D341Med (cell line): ENCODE data around the gene OTUB2.

Source experiments
- DNase-seq: peaks from one replicate; pipeline ENCODE4 v3.0.0; 2012; ENCODE audit warnings: low spot score

The OTUB2 gene

DNA sequence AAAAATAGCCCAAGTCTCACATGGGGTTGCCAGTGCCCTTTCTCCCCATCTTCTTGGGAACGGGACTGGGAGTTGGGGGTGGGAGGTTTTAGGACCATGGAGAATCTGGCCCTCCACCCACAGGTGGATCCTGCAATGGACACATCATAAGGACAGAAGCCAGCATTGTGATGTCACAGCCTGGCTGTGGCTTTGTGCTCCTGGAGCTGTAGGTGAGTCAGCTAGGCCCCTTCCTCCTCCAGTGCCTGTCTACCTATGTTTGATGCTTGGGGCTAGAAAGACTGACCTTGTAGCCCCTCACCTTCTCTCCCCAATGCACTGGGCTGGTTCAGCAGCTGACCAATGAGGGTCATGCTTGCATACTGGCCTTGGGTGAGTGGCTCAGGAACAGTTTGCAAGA is 29.1 kb upstream of the OTUB2 start, which contains the start of gene CCDC197:
TSS of gene CCDC197 (plus strand) at position 220 of the 400 bp plus-strand sequence. CDS start 831 bp downstream, outside the sequence.
- no peak for DNase-seq

- DNase-seq: no peak
These were observed 27.9 kb upstream of the OTUB2 start for GRCh38 chr14:93997916-93998870.

DNA sequence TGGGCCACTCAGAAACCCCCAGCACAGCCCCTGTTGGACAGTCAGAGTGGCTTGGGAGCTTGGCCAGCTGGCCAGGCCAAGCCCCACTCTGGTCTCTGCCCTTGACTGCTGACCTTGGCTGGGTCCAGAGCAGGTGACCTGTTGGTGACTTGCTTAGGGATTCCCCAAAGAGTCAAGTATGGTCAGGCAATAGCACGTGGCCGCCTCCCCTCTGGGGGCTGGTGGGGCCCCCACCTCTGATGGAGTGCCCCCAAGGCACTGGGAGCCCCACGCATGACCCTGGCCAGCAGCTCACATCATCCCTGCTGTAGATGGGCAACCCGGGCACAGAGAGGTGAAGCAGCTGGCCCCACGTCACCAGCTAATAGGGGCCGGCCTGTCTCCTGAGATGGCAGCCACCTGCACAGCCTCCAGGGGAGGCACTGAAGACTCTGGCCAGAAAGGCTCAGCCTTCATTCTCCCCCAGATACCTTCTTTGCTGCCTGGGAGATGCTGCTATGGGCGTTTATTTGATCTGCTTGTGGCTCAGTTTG is 27.2 kb upstream of the OTUB2 start:
- DNase-seq: no peak

DNA sequence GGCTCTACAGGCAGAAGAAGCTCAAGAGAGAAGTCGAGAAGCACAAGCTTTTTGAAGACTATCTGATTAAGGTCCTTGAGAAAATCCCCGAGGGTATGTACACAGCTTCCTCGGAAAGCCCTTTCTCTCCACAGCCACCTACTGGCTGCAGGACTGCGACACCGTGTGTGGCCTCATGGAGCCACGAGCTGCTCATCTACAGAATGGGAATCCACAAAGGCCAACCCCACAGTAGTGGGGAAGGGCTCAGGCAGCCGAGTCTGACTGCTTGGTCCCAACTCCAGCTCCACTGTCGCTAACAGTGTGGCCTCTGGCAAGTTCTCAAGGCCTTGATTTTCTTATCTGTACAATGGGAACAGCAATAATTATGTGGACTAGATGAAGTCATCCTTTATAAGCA is 26.6 kb upstream of the OTUB2 start:
- DNase-seq: no peak

DNA sequence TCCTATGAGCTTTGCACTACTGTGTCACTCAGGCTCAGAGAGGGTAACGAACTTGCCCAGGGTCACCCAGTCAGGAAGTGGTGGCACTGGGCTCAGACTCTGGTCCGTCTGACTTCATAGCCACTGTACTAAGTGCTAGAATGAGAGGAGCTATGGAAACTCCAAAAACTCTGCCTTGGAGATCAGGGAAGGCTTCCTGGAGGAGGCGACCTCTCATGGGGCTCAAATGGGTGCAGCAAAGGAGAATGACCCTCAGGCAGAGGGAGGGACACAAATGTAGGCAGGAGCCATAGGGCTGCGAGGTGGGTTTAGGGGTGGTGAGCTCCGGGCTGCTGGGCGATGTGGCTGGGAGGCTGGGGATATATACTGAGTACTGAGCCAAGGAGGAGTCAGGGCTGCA is 25.9 kb upstream of the OTUB2 start:
- no peak for DNase-seq

DNA sequence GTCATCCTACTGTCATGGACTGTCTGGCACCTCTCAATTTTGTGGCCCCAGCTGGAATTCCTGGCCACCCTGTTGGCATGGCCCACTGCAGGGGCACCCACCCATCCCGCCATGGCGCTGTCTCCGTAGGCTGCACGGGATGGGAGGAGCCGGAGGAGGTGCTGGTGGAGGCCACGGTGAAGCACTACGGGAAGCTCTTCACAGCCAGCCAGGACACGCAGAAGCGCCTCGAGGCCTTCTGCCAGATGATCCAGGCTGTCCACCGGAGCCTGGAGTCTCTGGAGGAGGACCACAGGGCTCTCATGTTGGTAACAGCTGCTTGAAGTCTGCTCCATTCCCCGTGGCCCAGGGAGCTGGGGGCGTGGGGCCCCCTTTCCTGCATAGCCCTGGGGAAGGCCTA is 25.1 kb upstream of the OTUB2 start:
- DNase-seq: no peak

DNA sequence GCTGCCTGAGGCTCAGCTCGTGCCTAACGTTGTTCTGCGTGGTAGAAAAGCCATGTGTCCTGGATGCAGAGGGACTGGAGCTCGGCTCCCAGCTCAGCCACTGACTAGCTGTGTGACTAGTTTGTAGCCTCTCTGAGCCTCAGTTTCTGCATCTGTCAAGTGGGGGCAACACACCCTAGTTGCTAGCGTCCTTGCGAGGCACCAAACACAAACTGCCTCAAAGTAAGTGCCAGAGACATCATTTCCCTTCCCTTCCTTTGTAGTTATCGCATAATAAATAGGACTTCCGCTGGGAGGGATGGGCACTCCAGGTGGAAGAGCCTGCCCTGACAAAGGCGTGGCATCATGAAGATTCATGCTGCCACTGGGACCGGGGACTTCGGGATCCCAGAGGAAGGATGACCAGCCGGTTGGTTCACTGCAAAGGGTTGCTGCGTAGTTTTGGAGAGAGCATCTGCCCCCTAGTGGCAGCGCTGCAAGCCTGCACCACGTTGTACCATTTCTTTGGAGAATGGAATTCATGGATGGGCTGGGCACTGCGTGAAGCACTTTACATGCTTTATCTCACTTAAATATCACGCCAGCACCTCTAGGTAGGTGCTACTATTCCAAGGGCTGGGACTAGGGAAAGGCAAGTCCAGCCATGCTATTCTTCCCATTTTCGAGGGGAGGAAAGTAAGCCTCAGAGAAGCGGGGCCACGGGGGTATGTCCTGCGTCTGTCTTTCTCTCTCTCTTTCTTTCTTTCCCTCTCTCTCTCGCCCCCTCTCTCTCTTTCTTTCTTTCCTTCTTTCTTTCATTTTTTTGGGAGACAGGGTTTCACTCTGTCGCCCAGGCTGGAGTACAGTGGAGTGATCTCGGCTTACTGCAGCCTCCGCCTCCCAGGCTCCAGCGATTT is 24.4 kb upstream of the OTUB2 start:
- peak; percentile 84 for DNase-seq

GRCh38 chr14:94003397-94003796 is 22.7 kb upstream of the OTUB2 start:
- DNase-seq: no peak

GRCh38 chr14:94004015-94004414 is 22.1 kb upstream of the OTUB2 start:
- DNase-seq: no peak

- no peak for DNase-seq
These were observed 20.6 kb upstream of the OTUB2 start for GRCh38 chr14:94005324-94006073.

GRCh38 chr14:94008234-94008633 is 17.9 kb upstream of the OTUB2 start:
- no peak for DNase-seq

DNA sequence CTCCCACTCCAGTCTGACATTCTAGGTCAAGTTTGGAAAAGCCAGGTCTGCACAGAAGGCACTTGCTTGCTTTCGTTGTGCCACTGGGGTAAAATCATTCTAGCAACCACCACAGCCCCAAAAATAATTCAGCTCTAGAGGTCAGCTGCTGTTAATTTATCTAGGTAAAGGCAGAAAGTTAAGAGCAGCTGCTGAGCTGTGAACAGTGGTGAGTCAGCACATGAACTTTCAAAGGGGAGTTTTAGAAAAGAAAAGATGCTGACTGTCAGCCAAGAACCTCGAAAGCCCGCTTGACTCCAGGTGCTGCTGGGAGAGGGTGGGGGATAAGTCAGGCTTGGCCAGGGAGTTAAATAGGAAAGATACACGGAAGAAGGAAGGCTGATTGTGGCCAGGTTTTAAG is 16.4 kb upstream of the OTUB2 start:
- no peak for DNase-seq

- DNase-seq: no peak
These were observed 15.5 kb upstream of the OTUB2 start for GRCh38 chr14:94010625-94011024.

GRCh38 chr14:94011795-94012194 is 14.3 kb upstream of the OTUB2 start:
- no peak for DNase-seq

- DNase-seq: no peak
These were observed 11.8 kb upstream of the OTUB2 start for GRCh38 chr14:94014382-94014781.

DNA sequence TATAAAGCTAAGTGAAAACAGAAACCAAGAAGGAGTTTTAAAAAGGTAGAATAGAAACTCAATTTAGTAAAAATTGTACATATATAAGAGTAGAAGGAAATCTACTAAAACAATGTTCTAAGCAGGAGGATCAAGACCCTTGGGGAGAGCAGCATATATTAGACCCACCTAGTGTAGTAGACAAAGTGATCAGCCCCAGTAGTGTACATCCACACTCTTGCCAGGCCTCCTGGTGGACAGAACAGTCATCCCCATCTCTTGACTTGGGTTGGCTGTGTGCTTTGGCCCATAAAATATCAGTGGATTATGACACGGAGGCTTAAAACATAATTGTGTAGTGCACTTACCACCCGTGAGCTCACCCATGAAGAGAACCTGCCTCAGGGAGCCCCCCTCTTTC is 10.9 kb upstream of the OTUB2 start:
- no peak for DNase-seq

- no peak for DNase-seq
These were observed 9.6 kb upstream of the OTUB2 start for GRCh38 chr14:94016446-94016976.

DNA sequence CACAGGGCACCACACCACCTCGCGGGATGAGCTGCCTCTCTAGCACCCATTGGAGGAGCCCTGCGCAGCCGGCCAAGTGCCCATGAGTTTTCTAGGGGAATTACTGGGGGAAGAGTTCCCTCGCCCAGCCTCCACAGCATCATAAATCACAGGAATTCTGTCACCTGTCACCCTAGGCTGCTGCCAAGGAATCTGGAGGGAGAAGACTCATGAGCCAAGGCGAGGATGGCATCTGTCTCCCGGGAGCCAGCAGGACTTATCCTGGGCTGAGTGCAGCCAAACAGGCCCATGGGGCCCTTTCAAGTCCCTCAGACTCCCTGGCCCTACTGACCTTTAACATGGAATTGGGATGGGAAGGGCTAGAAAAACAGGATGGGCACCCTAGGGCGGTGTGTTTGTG is 7.8 kb upstream of the OTUB2 start:
- no peak for DNase-seq

DNA sequence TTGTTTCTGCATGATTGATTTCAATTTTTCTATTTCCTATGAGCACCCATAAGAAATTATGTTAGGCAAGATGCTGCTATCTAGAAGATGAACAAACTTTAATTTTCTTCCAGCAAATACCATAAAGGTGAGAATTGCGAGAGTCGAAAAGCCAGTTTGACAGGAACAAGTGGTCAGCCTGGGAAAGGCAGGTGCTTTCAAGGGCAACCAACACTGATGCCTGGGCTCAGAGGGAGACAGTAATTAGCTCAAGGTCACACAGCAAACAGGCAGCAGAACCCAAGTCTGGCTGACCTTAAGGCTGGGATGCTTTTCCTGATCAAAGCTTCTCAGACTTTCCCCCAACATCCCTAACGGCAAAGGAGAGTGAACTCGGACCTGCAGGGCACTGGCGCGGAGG is 6.8 kb upstream of the OTUB2 start:
- no peak for DNase-seq

DNA sequence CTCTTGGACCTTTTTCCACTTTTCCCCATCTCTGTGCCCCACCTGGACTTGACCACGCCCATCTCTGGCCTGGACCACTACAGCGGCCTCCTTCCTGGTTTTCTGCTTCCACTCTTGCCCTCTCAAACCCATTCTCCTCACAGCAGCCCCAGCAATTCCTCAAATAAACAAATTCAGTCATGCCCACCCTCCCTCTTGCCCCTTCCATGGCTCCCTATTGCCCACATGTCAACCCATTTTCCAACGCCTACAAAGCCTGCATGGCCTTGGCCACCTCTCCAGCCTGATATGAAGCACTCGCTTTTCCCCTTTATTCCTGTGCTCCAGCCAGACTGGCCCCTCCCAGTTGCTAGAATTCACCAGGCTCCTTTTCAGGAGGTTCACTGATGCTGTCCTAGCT is 5.9 kb upstream of the OTUB2 start:
- no peak for DNase-seq

DNA sequence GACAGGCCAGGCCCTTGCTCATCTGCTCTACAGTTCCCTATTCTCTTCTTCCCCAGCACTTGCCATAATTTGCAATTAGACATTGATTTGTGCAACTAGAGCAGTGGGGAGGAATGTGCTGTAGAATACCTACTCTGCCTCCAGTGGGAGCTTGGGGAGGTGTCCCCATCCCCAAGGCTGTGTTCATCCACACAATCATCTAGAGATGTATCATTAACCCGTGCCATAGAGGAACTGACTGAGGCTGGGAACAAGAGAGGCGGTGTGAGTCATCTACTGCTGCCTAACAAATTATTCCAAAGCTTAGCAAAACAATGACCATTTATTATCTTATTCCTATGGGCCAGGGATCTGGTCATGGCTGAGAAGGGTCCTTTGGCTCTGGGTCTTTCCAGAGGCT is 5.1 kb upstream of the OTUB2 start:
- DNase-seq: no peak
